Activated CD8-positive, alpha-beta memory T cell treated with anti-CD3 and anti-CD28 coated beads for 4 hours (primary cell): ENCODE data around the gene KIAA1217.
"Not testable (repeated sequence)": the region's sequence is repeated elsewhere in the genome, so short reads cannot be mapped to it uniquely, and the experiment has no call there.

Experiments used
- DNase-seq, 2 donors: peaks; one replicate each; pipeline ENCODE4 v3.0.0-alpha.2; 2020; ENCODE audit warnings: low read depth in 2 of 2

KIAA1217 gene

GRCh38 chr10:24440817-24441797 is 232.2 kb downstream of the KIAA1217 start:
- no peak for DNase-seq

DNA sequence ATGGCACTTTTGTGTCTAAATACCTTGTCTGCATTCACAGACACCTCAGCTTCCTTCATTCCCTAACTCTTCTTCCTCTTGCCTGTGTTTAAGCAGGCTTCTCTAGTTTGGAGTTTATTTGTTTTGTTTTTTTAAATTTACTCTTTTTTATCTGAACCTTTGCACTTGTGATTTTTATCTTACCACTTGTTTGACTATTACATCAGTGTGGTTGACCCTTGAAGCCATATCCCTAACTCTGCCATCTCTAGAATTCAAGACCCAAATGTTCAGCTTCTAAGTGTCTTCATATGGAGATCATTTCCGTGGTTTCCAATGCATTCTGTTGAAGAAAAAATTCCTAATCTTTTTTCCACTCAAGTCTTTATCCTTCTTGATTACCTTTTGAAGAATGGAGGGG is 233.3 kb downstream of the KIAA1217 start:
- DNase-seq = no peak

GRCh38 chr10:24442641-24443174 is 233.8 kb downstream of the KIAA1217 start:
- DNase-seq = not testable (repeated sequence)

- no peak for DNase-seq
Observed at GRCh38 chr10:24444337-24444736, 235.4 kb downstream of the KIAA1217 start.

GRCh38 chr10:24445958-24446357 is 237.0 kb downstream of the KIAA1217 start:
- not testable (repeated sequence) for DNase-seq

- DNase-seq = no peak
Observed at GRCh38 chr10:24446739-24447138, 237.8 kb downstream of the KIAA1217 start.

GRCh38 chr10:24448351-24448999 is 239.5 kb downstream of the KIAA1217 start:
- DNase-seq = no peak

GRCh38 chr10:24449321-24449740 is 240.4 kb downstream of the KIAA1217 start:
- no peak for DNase-seq

DNA sequence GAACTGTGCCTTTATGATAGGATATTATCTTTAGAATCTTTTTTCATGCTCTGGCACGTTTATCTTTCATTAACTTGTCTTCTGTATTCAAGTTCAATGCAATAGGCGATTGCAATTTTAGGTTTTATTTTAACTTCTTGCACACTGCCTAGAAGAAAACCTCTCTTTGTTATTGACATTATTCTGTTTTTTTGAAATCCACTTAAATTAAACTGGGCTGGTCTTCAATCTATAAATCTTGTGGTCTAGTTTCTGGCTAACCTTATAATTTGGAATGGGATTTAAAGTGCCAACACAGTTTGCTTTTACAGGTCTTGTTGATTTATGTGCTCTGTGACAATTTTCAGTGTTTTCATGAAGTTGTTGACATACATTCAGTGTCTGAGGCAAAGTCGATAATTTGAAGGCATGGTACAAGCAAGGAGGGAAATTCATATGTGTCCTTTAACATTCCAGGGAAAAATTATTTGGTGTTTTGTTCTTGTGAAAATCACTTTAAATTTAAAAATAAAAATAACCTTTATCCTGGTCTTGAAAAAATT is 240.9 kb downstream of the KIAA1217 start:
- DNase-seq = no peak

DNA sequence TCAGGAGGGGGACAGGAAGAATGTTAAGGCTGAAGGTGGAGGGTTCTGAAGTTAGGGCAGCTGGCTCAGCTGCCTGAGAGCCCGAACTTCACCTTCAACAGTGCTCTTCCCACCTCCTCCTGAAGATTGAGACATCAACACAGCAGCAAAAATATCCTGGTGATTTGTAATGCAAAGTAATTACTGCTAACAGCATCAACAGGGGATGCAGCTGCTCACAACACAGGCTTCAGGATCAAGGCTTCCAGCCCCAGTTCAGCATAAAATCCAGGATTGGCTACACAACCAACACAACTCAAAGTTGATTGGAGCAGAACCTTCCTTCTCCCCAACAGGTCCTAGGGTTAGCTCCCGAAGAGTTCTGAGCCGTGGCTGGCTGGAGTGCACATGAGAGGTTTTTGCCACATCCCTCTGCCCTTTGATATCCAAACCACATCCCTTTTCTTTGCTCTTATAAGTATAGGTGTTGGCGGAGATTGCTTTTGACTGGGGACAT is 242.4 kb downstream of the KIAA1217 start:
- no peak for DNase-seq

GRCh38 chr10:24452030-24452429 is 243.1 kb downstream of the KIAA1217 start:
- DNase-seq = no peak

- DNase-seq = no peak
Observed at GRCh38 chr10:24453404-24453830, 244.5 kb downstream of the KIAA1217 start.

- DNase-seq = no peak
Observed at GRCh38 chr10:24453973-24454372, 245.0 kb downstream of the KIAA1217 start.

- no peak for DNase-seq
Observed at GRCh38 chr10:24455447-24455846, 246.5 kb downstream of the KIAA1217 start.

- DNase-seq = no peak
Observed at GRCh38 chr10:24456322-24456721, 247.4 kb downstream of the KIAA1217 start.

DNA sequence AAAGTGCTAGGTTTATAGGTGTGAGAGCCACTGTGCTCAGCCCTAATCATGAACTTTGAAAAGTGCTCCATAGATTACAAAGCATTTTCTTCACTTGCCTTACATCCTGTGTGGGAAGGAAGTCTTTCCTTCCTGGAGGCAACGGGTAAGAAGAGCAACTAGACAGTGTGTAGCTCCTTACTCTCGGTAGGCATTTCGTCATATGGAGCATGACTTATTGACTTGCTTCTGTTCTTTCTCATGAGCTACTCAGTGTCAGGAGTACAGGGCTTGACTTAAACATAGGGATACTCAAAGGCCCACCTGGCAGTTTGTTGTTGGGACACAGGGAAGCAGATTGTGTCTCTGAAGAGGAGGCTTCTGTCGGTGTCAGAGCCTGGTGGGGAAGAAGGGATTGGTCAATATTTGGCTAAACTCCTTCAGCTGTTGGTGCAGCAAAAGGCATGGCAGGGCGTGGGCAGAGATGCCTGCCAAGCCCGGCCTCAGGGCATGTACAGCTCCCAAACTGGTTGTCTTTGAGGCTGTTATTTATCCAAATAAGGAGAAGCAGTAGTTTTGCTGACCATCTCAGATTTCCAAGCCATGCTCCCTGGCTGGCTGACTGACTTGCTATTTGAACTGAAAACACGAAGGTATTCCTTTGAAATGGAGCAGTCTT is 248.9 kb downstream of the KIAA1217 start:
- no peak for DNase-seq

DNA sequence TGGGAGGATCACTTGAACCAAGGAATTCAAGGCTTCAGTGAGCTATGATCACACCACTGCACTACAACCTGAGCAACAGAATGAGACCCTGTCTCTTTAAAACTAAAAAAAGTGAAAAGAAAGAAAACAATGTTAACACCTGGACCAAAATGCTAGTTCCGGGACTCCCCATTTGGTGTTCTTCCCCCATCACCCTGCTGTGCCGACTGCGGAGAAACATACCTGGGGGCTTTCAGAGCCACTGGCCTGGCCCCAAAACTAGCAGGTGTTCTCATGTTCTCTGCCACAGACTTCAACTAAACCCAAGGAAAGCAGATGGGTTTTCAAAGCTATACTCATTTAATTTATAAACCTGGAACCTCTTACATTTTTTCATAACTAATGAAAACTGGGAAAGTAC is 250.9 kb downstream of the KIAA1217 start:
- no peak for DNase-seq

GRCh38 chr10:24462291-24462813 is 253.4 kb downstream of the KIAA1217 start:
- DNase-seq = no peak

DNA sequence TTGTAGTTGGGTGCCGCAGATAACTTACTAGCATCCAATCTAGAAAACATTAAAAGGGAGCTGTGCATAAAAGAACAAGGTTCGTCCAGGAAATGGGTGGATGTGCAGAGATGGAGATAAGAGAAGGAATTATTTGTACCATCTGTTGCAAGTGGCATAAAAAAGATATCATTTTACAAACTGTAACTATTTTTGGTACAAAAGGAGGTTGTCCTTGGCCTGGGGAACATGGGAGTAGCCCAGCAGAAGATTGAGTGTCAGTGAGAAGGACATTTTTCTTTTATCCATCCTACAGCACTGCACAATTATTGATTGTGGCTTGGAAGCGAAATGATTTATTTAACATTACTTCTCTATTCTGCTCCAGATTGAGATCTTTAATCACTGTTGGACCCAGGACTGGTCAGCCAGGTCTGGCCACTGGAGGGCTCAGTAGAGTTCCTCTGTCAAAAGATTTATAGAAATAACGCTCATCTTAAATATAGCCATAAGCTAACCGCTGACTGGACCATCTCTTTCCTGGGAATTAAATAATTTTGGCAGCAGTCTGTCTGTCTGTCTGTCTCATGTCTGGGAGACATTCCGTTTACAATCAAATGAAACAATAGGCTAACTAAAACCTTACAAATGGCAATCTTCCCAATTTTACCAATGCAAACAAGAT is 254.1 kb downstream of the KIAA1217 start:
- no peak for DNase-seq

DNA sequence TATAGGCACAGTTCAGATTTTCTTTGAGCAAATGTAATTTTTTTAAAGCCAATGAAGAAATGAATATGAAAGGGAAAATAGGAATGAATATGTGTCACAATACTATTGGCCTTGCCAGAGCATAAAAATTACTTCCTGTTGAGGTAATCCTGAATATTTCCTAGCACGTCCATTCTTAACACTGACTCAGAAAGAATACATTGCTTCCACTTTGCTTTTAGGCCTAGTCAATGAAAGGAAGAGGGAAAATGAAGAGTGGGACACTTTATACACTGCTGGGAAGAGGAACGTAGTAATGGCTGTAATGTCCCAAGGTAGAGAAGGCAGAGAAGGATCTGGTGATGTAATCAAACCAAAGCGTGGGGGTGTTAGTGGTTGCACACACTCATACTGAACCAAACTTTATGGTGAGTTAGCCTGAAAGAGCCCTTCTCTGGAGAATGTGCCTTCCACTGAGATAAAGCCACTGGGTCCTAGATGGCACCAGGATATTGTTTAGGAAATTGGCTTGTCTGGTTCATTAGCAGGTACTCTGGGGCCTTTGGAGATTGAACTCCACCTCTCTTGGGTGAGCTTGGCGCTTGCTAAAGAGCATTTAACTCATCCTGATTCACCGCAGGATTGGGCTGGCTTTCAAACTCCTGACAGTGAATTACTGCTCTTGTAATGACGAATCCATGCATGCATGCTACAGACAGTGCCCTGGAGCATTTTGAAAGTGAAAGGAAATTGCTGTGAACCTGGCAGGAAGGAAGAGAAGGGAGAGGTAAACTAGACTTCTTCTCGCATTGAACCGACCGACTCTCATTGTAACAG is 254.9 kb downstream of the KIAA1217 start:
- DNase-seq = no peak
